22Rv1 (cell line): ENCODE measurements around the gene DAP3.
"Not testable (repeated sequence)": the region's sequence is repeated elsewhere in the genome, so short reads cannot be mapped to it uniquely, and the experiment has no call there.

Source experiments
- H3K27ac ChIP-seq: fragments of 450-650 bp; 2 replicates; pipeline ENCODE4 v1.5.1; 2017
- CTCF ChIP-seq: fragments of 450-650 bp; IDR thresholded peaks from 2 replicates; pipeline ENCODE4 v1.5.1; 2017; ENCODE audit warnings: mild to moderate bottlenecking
- ZFX ChIP-seq: fragments of 450-650 bp; IDR thresholded peaks from 2 replicates; pipeline ENCODE4 v1.6.1; 2017; ENCODE audit warnings: antibody characterized with exemption, borderline replicate concordance

The DAP3 gene

GRCh38 chr1:155691992-155692528, 3.2 kb downstream of the DAP3 start:
- H3K27ac ChIP-seq = no peak overlapping the region
- TF ChIP-seq ZFX = no peak
- TF ChIP-seq CTCF = no peak

- no peak for TF ChIP-seq CTCF
- TF ChIP-seq ZFX = no peak
Observed at GRCh38 chr1:155694167-155694566, 5.3 kb downstream of the DAP3 start.

GRCh38 chr1:155695072-155695471, 6.2 kb downstream of the DAP3 start:
- TF ChIP-seq CTCF (no peak), ZFX (no peak)
- H3K27ac ChIP-seq = no peak overlapping the region

More at GRCh38 chr1:155694167-155694566, 5.3 kb downstream of the DAP3 start:
- no peak overlapping the region for H3K27ac ChIP-seq

- no peak overlapping the region for H3K27ac ChIP-seq
- TF ChIP-seq ZFX = no peak
- TF ChIP-seq CTCF = no peak
Observed at GRCh38 chr1:155695608-155696007, 6.7 kb downstream of the DAP3 start.

GRCh38 chr1:155696524-155696923, 7.6 kb downstream of the DAP3 start:
- TF ChIP-seq ZFX (no peak), CTCF (no peak)
- no peak overlapping the region for H3K27ac ChIP-seq

- no peak overlapping the region for H3K27ac ChIP-seq
- TF ChIP-seq CTCF = no peak
- no peak for TF ChIP-seq ZFX
Observed at GRCh38 chr1:155697046-155697445, 8.2 kb downstream of the DAP3 start.

GRCh38 chr1:155697616-155698015, 8.7 kb downstream of the DAP3 start:
- H3K27ac ChIP-seq = not testable (repeated sequence)

GRCh38 chr1:155698382-155699038, 9.6 kb downstream of the DAP3 start:
- no peak overlapping the region for H3K27ac ChIP-seq
- no peak for TF ChIP-seq ZFX

GRCh38 chr1:155699062-155699461, 10.2 kb downstream of the DAP3 start:
- H3K27ac ChIP-seq = not testable (repeated sequence)

GRCh38 chr1:155701675-155702074, 12.8 kb downstream of the DAP3 start:
- H3K27ac ChIP-seq = not testable (repeated sequence)
